ENCODE data around the gene LRRC8E.

The LRRC8E gene

GRCh38 chr19:7908742-7909461, 20.6 kb downstream of the LRRC8E start:
- intact Hi-C loops (cut with micrococcal nuclease) = no loop called here
- Mint-ChIP-seq H3K27ac (no peak overlapping the region), H3K4me1 (ENCODE audit: low read depth) (peaks cover 39% of the 10 kb centered on the region), H3K4me3 (no peak overlapping the region), H3K9me3 (no peaks in the 10 kb centered on the region), H3K27me3 (peaks cover 11% of the 10 kb centered on the region), H3K36me3 (ENCODE audit: low read depth) (peaks cover 97% of the 10 kb centered on the region)

- Mint-ChIP-seq H3K27ac (no peak overlapping the region), H3K36me3 (ENCODE audit: low read depth) (peaks cover 99% of the 10 kb centered on the region), H3K4me1 (ENCODE audit: low read depth) (peaks cover 36% of the 10 kb centered on the region), H3K27me3 (peaks cover 17% of the 10 kb centered on the region), H3K4me3 (no peak overlapping the region), H3K9me3 (no peaks in the 10 kb centered on the region)
- intact Hi-C loops (cut with micrococcal nuclease) = no loop called here
Measured at GRCh38 chr19:7909471-7910067, 21.3 kb downstream of the LRRC8E start.

- Mint-ChIP-seq H3K9me3 (no peaks in the 10 kb centered on the region), H3K4me1 (ENCODE audit: low read depth) (peaks cover 32% of the 10 kb centered on the region), H3K27me3 (peaks cover 26% of the 10 kb centered on the region), H3K27ac (no peak overlapping the region), H3K4me3 (no peak overlapping the region), H3K36me3 (ENCODE audit: low read depth) (peaks cover 89% of the 10 kb centered on the region)
- intact Hi-C loops (cut with micrococcal nuclease) = no loop called here
Measured at GRCh38 chr19:7910321-7911161, 22.2 kb downstream of the LRRC8E start.

GRCh38 chr19:7911508-7912143, 23.3 kb downstream of the LRRC8E start:
- H3K27ac Mint-ChIP-seq = no peak overlapping the region
- no peak overlapping the region for H3K4me3 Mint-ChIP-seq

GRCh38 chr19:7912144-7912696, 23.9 kb downstream of the LRRC8E start:
- Mint-ChIP-seq H3K27ac (no peak overlapping the region), H3K4me3 (no peak overlapping the region), H3K4me1 (ENCODE audit: low read depth) (peaks cover 29% of the 10 kb centered on the region), H3K36me3 (ENCODE audit: low read depth) (peaks cover 72% of the 10 kb centered on the region), H3K9me3 (no peaks in the 10 kb centered on the region), H3K27me3 (peaks cover 42% of the 10 kb centered on the region)
- intact Hi-C loops (cut with micrococcal nuclease) = no loop called here

More at GRCh38 chr19:7911508-7912143, 23.3 kb downstream of the LRRC8E start:
- Mint-ChIP-seq H3K27me3 (peaks cover 36% of the 10 kb centered on the region), H3K4me1 (ENCODE audit: low read depth) (peaks cover 30% of the 10 kb centered on the region), H3K9me3 (no peaks in the 10 kb centered on the region), H3K36me3 (ENCODE audit: low read depth) (peaks cover 78% of the 10 kb centered on the region)
- intact Hi-C loops (cut with micrococcal nuclease) = no loop called here

GRCh38 chr19:7912697-7913564, 24.6 kb downstream of the LRRC8E start:
- Mint-ChIP-seq H3K4me1 (ENCODE audit: low read depth) (peaks cover 29% of the 10 kb centered on the region), H3K36me3 (ENCODE audit: low read depth) (peaks cover 65% of the 10 kb centered on the region), H3K4me3 (no peak overlapping the region), H3K27me3 (peaks cover 47% of the 10 kb centered on the region), H3K27ac (no peak overlapping the region), H3K9me3 (no peaks in the 10 kb centered on the region)
- intact Hi-C loops (cut with micrococcal nuclease) = no loop called here

- intact Hi-C loops (cut with micrococcal nuclease) = no loop called here
- Mint-ChIP-seq H3K4me1 (ENCODE audit: low read depth) (peaks cover 35% of the 10 kb centered on the region), H3K27me3 (peaks cover 55% of the 10 kb centered on the region), H3K27ac (no peak overlapping the region), H3K36me3 (ENCODE audit: low read depth) (peaks cover 58% of the 10 kb centered on the region), H3K9me3 (no peaks in the 10 kb centered on the region), H3K4me3 (no peak overlapping the region)
Measured at GRCh38 chr19:7913652-7914051, 25.3 kb downstream of the LRRC8E start.

GRCh38 chr19:7914099-7914498, 25.8 kb downstream of the LRRC8E start:
- intact Hi-C loops (cut with micrococcal nuclease) = no loop called here
- H3K27ac Mint-ChIP-seq = no peak overlapping the region
- peaks cover 39% of the 10 kb centered on the region for H3K4me1 Mint-ChIP-seq (ENCODE audit: low read depth)
- H3K36me3 Mint-ChIP-seq (ENCODE audit: low read depth) = peaks cover 53% of the 10 kb centered on the region
- no peaks in the 10 kb centered on the region for H3K9me3 Mint-ChIP-seq
- no peak overlapping the region for H3K4me3 Mint-ChIP-seq
- peaks cover 59% of the 10 kb centered on the region for H3K27me3 Mint-ChIP-seq

- peaks cover 44% of the 10 kb centered on the region for H3K4me1 Mint-ChIP-seq (ENCODE audit: low read depth)
- H3K36me3 Mint-ChIP-seq (ENCODE audit: low read depth) = peaks cover 48% of the 10 kb centered on the region
- H3K9me3 Mint-ChIP-seq = no peaks in the 10 kb centered on the region
- no peak within 1 kb of the TSS for H3K27ac Mint-ChIP-seq
- H3K4me3 Mint-ChIP-seq = no peak within 1 kb of the TSS
- peaks cover 64% of the 10 kb centered on the region for H3K27me3 Mint-ChIP-seq
- intact Hi-C loops (cut with micrococcal nuclease) = no loop called here
Measured at GRCh38 chr19:7914598-7915045, 26.3 kb downstream of the LRRC8E start, which contains the start of gene TGFBR3L. TSS of gene TGFBR3L (plus strand) at chr19:7914830.

GRCh38 chr19:7915250-7916102, 27.2 kb downstream of the LRRC8E start:
- H3K4me1 Mint-ChIP-seq (ENCODE audit: low read depth) = peaks cover 50% of the 10 kb centered on the region
- no peak overlapping the region for H3K27ac Mint-ChIP-seq
- H3K4me3 Mint-ChIP-seq = peak overlapping the region; percentile 65
- peaks cover 69% of the 10 kb centered on the region for H3K27me3 Mint-ChIP-seq
- H3K9me3 Mint-ChIP-seq = no peaks in the 10 kb centered on the region
- intact Hi-C loops (cut with micrococcal nuclease) = no loop called here
- H3K36me3 Mint-ChIP-seq (ENCODE audit: low read depth) = peaks cover 39% of the 10 kb centered on the region

- intact Hi-C loops (cut with micrococcal nuclease) = no loop called here
- peak overlapping the region; percentile 62 for H3K27ac Mint-ChIP-seq
- peak overlapping the region; percentile 65 for H3K4me3 Mint-ChIP-seq
- peaks cover 56% of the 10 kb centered on the region for H3K4me1 Mint-ChIP-seq (ENCODE audit: low read depth)
- peaks cover 38% of the 10 kb centered on the region for H3K36me3 Mint-ChIP-seq (ENCODE audit: low read depth)
- H3K9me3 Mint-ChIP-seq = no peaks in the 10 kb centered on the region
- peaks cover 69% of the 10 kb centered on the region for H3K27me3 Mint-ChIP-seq
Measured at GRCh38 chr19:7916103-7916954, 28.0 kb downstream of the LRRC8E start.
